Measurements from ENCODE around the gene HNF1A.

DNA sequence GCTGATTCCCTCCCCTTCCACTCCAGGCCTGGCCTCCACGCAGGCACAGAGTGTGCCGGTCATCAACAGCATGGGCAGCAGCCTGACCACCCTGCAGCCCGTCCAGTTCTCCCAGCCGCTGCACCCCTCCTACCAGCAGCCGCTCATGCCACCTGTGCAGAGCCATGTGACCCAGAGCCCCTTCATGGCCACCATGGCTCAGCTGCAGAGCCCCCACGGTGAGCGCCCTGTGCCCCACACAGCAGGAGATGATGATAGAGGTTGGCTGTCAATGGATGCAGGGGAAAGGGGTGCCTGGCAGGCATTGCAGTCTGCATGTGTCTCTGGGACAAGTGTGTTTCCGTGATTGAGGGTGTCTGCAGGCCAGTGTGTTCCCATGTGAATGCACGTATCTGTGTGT is 19.1 kb downstream of the HNF1A start:
- no peak for TF ChIP-seq FOXM1 (IDR thresholded peaks at IDR 0.05; ENCODE audit: borderline replicate concordance)
- TF ChIP-seq SP1 (IDR thresholded peaks at IDR 0.05) = no peak
- TF ChIP-seq TARDBP (IDR thresholded peaks at IDR 0.05) = no peak
- TF ChIP-seq, protein P1, sequence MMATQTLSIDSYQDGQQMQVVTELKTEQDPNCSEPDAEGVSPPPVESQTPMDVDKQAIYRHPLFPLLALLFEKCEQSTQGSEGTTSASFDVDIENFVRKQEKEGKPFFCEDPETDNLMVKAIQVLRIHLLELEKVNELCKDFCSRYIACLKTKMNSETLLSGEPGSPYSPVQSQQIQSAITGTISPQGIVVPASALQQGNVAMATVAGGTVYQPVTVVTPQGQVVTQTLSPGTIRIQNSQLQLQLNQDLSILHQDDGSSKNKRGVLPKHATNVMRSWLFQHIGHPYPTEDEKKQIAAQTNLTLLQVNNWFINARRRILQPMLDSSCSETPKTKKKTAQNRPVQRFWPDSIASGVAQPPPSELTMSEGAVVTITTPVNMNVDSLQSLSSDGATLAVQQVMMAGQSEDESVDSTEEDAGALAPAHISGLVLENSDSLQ (IDR thresholded peaks at IDR 0.05) = no peak
- no peak for TF ChIP-seq ELF4 (IDR thresholded peaks at IDR 0.05)
- TF ChIP-seq FOXK2 (IDR thresholded peaks at IDR 0.05) = no peak
- no peak for TF ChIP-seq LEF1 (IDR thresholded peaks at IDR 0.05; ENCODE audit: borderline replicate concordance)
- TF ChIP-seq ZNF384 (IDR thresholded peaks at IDR 0.05) = no peak

Data from HEK293T (cell line).